DMS153 (cell line): ENCODE data around the gene TTC7B.

Experiments used
- DNase-seq: peaks from one replicate; lab custom pipeline; 2025; lab: John Stamatoyannopoulos, UW

Gene TTC7B

DNA sequence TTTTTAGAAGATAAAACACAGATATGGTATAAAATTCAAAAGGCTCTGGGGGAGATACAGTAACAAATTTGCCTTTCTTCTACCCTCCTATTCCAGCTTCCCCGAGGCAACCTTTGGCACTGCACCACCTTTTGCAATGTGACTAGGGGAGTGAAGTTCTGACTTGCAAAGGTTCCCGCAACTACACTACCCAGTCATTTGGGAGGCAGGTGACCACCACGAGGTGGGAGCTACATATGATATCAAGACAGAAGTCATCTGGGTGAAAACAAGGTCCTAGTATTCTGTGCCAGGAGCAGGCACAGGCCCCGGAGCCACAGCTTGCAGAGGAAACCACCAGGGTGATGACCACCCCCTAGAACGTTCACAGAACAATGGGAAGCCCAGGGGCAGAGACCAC, 141.5 kb downstream of the TTC7B start:
- DNase-seq = no peak

DNA sequence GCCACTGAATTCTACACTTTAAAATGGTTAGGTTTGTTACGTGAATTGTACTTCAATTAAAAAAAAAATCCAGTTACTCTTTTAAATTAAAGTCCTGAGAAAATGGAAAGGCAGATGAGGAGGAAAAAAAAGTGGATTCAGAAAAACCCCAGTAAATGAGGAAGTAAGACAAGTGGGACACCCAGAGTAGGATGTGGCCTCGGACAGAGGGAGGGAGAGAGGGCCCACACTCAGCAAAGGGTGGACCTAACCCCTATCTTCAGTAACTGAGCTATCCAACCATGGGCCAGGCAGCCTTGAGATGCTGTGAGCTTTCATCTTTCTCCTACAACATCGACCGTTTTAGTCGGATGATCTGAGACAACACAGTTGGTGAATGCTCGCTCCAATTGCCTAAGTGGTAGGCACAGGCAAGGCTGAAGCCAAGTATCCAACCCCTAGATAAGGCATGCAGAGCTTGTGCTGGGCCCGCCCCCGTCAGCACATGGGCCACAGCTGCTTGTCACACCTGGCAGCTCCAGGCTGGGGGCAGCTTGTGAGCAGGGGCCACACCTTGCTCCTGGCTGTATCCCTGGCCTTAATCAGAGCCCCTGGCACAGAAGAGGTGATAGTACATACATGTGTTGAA, 142.1 kb downstream of the TTC7B start:
- DNase-seq = no peak

DNA sequence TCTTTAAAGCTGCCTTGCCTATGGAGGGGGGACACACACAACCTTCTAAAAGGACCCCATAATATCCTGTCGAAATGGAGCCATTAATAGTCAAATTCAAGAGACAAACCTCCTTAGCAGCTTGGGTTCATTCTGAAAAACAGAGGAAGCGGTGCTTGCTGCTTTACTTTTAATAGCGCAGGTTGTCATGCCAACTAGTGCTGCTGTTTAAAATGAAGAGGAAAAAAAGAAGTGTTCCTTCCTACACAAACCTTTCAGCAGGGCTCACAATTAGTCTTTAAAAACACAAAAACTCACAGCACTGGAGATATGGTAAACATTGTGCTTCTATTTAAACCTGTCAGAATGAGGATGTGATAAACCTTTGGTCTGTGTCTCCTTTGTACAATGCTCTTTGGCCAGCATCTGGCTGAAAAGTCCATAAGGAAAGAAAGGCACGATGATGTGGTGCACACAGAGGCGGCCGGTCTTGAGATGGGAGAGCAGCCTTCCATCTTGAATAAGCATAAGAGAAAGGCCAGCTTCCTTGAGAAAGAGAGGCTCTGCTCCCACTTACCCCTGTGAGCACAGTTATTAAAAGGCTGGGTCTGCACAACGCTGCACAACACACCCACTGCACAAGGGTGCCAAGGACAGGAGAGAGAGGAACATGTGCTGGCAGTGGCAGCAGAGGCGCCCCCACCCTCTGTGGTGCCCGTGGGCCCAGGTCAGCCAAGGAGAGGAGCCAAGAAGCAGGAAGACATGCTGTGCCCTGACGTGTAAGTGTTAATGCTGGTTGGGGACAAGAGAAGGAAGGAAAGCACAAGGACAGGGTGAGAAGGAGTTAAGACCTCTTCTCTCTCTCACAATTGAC, 144.6 kb downstream of the TTC7B start:
- peak; percentile 21 for DNase-seq

DNA sequence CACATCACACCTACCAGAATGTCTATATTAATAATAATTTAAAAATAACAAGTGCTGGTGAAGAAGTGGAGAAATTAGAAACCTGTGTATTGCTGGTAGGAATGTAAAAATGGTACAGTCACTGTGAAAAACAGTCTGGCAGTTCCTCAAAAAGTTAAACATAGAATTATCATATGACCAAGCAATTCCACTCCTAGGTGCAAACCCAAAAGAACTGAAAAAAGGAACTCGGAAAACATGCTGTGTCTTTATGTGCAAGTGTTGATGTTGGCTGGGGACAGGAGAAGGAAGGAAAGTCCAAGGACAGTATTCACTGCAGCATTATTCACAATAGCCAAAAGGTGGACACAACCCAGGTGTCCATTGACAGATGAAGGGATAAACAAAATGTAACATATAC, 146.5 kb downstream of the TTC7B start:
- DNase-seq = no peak

DNA sequence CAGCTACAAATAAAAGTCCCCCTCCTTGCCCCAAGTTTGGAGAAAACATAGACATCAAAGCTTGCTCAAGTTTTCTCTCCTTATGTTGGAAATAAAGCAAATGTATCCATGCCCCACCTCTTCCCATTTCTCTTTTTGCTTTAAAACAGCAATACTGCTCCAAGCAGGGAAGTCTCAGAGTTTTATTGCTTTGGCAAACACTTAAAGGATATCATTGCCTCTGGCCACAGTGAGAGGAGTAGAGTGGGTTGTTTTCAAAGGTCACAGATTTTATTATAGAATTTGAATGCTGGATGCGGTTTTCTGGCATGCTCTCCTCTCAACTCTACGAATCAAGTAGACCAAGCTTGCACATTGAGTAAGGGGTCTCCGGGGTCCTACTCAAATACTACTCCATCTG, 149.7 kb downstream of the TTC7B start:
- no peak for DNase-seq

DNA sequence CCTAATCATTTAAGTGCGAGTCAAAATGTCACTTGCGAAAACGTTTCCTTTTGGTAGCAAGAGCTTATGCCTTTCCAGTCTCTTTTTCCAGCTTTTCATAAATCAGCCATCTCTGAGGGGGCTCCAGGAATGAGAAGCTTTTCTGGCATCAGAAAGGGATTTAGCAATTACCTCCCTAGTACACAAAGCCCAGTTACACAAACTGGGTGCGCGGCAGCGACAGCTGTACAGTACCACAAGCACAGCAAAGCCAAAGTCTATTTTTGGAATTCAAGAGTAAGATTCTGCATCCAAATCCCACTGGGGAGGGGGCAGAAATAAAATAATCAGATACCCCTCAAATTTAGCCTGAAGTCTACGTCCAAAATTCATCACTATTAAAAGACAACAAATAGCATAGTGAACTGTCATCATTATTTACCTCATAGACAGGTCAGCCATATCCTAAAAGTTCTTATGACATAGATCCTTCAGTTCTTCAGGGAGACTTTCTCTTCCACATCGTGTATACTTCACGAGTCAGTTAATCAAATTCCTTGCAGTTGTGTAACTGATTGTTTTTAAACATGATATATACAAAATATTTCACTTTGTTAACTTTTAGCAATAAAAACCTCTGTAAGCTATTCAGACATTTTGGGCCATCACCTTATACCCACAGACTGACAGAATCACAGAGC, 150.8 kb downstream of the TTC7B start:
- DNase-seq = no peak

DNA sequence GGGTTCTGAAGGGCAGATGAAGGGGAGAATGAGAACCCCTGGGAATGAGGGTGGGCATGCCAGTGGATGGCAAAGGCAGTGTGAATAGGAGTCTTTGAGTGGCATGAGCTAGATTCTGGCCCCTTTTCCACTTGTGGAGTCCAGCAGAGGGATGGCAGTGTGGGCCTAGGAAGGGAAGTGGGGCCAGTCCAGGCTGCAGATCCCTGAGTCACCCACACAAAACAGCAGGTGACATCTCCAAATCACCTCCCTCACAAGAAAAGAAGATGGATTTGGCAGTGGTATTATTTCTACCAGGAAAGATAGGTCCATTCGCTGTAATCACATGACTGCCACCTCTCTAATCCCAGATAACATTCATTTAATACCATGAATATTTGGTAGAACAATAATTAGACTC, 151.3 kb downstream of the TTC7B start:
- DNase-seq = no peak

DNA sequence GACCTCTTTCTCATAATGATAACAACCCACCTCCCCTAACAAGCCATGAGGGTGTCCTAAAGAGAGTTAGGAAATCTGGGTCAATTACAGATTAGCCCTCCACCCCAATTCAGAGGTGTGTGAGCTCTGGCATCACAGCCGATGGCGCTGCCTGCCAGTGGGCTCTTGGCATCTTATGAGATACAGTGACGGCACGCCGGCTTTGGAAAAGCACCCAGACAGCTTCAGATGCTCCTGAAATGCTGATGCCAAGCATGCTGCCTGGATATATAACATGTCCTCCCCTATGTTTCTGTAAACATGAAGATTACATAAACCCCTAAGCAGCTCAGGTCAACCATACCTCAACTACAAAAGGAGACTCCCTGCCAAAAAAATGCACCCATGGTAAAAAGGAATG, 152.6 kb downstream of the TTC7B start:
- DNase-seq = no peak

DNA sequence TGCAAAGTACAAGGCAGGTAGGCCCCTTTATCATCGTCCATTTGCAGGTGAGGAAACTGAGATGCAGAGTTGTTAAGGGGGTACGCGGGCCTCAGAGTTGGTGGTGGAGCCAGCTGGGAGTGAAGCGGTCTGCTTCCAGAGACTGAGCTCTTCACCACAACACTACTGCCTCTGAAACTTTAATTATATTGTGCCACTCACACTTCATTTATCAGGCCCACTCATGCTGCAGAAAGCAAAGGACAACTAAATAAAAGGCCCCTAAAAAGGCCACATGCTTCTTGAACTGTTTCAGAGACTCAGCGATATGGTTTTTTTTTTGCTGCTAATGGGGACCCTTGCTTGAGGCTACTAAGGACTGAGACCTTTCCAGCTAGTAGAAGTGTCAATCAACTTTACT, 153.1 kb downstream of the TTC7B start:
- DNase-seq = no peak

DNA sequence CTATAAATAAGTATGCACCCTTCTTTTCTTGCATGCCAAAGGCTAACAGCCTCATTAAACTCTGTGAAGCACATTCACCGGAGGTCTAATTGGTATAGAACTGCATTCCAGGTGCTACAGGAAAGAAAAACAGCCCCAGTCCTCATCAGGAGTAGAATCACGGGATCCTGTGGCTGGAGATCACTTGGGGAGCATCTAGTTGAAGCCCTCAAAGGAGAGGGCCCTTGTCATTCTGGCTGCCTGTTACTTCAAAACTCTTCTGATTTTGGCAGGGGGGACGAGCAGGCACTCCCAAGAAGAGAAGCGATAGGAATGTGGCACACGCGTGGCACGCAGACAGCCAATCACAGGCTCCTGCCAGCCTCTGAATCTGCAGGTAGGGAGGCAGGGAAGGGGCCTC, 154.4 kb downstream of the TTC7B start:
- no peak for DNase-seq

DNA sequence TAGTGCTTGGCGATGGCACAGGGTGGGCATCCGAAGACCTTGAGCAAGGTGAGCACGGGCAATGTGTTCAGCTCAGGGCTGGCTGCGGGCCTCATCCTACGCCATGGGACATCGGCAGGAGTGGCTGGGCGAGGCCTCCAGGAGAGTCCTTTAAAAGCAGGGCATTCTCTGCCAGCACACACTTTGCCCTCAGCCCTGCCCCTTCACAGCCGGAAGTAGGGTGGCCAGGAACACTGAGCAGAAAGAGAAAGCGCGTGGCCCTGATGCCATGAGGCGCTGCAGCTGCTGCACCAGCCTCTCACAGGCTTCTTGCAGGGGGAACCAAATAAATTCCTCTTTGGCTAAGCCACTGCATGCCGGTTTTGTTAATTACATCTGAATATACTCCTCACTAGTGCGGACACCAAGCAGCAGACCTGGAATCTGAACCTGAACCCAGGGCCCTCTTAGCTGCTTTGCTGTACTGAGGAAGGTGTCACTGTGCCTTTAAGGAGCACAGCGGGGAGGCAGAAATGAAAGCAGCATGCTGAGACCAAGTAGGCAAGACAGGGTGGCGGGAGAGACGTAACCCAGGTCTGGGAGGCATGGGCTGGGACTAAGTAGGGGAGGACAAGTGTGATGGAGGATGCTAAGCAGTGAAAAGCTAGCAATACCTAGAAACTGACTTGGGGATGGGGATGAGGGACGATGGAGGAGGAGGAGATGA, 155.2 kb downstream of the TTC7B start:
- peak; percentile 77 for DNase-seq

DNA sequence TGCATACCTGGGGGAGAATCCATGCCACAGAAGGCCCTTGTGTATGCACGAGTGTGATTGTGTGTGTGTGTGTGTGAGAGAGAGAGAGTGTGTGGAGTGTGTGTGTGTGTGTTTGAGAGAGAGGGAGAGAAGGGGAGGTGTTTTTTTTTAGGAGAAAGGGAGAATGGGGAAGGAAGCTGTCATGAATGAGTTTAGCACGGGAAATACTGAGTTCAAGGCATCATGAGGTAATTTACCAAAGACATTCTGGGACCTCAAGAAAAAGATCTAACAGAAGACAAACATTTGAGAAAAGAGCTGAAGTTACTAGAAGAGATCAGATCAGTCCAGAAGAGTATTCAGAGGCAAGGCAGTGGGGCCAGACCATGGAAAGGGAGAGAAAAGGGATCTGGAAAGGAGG, 157.1 kb downstream of the TTC7B start:
- DNase-seq = no peak

DNA sequence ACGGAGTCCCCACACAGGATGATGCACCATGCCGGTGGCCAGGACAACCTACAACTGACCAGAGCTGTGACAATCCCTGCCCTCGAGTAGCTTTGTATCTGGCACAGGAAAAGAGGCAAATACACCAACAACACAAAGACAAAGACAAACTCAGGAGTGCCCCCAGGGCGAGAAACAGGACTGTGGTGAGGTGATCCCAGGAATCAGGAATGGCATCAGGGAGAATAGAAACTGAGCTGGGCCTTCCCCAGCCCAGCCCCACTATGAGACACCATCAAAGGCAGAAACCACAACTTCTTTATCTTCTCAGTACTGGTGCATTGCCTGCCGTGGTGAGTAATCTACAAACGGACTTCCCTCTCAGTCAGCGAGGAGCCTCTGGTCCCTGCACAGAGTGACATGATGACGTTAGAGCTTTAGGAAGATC, 157.7 kb downstream of the TTC7B start:
- no peak for DNase-seq

DNA sequence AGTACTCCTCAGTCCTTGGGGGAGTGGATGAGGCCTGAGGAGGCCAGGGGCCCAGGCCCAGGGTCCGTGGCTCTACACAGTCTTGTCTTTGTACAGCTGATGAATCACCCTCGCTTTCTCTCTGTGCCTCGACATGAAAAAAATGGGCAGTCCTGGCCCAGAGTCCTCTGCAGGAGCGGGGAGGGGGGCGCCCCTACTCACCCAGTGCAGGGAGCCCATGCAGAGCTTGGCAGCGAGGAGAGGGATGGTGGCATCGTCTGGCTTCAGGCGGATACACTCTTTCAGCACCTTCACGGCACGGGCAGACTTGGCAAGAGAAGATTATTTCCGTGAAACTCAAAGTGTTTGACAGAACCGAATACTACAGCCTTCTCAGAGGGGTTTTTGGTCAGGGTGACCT, 159.3 kb downstream of the TTC7B start:
- DNase-seq = no peak

DNA sequence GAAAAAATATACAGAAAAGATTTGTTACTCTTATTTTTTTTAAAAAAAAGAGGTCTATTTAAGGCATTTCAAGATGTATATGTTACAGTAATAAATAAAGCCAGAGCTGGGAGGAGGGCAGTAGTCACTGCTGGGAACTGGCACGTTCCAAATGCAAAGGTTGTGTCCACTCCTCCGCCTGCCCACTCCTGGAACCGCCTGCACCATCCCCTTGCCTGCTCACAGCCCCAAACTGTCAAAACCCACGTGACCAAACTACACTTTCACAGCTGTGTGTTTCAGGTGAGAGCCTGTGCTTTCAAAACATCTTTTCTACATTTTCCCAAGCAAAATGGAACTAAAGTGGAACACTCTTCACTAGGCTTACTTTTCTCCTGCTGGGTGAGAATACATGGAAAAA, 160.4 kb downstream of the TTC7B start:
- no peak for DNase-seq

DNA sequence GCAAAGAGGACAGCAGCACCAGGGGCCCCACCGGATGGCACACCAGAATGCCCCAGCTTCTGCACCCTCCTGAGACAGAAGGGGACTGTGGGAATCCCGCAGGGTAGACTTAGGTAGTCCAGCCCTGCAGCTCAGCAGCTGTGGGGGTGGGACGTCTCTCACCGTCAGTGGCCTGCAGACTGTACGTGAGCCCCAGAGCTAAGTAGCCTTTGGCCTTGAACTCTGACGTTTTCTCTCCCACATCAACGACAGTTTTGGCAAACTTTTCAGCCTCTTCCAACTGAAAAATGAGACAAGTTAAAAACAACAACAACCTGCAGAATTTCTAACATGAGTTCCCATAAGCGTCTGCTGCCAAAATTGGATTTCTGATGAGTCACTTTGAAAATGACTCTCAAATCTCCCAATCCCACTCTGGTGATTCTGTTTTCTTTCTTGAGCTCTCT, 161.4 kb downstream of the TTC7B start:
- DNase-seq = no peak

DNA sequence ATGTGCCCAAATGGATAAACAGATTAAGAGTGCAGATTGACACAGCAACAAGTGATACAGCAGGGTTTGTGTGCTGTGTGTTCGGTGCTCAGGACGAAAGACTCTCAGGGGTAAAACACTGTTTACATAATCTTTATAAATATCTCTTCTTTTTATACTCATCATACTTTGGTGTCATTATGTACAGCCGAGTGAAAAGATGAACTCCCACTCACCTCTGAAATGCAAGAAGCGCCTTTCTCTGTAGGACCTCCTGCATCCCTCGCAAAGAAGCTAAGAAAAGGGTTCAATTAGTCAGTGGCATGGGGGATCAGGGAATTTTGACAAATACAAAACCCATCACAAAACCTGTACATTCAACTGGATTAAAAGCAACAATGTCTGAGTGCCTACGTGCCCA, 163.6 kb downstream of the TTC7B start:
- DNase-seq = no peak

DNA sequence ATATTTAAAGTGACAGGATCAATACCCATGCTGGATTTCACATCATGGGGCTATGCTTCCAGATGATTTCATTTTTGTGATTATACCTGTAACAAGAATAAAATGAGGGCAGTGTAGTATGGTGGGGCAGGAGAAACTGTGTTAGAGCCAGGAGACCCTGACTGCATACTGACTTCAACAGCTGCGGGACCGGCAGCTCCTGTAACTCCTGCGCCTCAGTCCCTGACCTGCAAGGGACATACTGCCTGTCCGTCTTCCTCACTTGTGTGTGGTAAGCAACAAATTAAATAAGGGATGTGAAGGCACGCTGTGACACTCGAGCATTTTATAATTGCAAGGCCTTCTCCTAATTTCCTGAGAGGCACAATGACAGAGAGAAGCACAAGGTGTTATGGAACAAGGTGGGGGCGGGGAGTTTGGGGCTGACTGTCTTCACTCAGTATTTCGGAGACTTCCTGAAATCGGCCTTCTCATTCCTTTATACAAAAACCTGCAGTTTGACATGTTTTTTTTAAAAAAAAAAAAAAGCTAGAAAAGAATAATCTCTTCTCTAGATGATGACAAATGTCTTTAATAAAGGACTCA, 164.2 kb downstream of the TTC7B start:
- DNase-seq = no peak

DNA sequence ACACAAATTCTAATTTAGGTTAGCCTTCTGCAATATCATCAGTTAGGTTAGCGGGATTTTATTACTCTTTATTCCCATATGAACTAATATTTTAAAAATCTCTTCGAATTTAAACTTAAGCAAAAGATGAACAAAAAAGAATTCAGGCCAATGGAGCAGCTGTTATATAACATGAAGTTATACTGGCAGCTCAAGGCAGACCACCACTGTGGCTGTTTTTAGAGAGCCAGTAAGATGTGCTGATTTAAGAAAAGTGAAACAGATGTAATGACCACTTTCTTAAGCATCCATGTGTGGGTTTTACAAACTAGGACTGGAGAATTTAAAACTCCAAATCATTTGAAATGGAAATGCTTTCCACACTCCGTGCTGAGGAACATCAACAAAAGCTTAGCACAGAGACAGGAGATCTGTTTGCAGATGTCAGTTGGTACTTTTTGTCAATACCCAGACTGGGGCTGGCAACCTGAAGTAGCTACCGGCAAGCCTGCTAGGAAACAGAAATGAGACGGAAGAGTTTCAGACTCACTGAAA, 164.9 kb downstream of the TTC7B start:
- no peak for DNase-seq

DNA sequence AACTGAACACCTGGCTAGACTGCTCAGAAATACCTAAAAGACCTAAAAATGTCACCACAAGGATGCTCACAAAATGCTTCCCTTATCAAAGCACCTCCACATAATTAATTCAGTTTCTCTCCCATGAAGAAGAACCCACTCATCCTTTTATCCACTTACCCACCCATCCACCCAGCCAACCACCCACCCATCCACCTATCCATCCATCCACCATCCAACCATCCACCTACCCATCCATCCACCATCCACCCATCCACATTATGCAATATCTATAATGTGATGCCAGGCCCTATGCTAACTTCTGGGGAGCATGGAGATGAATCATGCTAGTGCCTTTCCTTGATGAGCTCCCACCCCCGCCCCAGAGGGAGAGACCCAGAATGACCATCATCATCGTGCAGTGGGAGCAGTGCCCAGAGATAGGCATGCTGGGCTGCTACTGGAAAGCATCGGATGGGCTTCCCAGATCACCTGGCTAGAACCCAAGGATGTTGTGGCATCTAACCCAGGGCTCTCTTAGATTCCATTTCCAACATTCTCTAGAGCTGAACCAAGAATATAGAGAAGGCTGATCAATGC, 166.6 kb downstream of the TTC7B start:
- no peak for DNase-seq

DNA sequence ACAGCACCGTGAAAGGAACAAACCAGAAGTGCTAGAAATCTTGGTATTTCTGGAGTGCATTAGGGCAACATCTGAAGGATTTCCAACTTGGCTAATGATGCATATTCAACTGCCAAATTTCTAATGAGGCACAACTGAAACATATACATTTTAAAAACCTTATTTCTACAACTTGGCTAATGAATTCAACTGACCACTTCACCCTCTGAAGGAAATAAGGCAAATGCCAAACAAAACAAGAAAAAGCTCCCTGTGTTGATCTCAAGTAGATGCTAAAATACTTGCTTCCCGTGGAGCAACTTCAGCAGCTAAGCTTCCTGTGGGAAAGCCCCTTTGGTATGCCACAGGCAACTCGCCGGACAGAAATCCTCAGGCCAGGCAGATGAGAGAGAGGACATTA, 167.1 kb downstream of the TTC7B start:
- no peak for DNase-seq
